ENCODE measurements around the gene ZNF121.
"Not testable (repeated sequence)": the region's sequence is repeated elsewhere in the genome, so short reads cannot be mapped to it uniquely, and the experiment has no call there.

The ZNF121 gene

GRCh38 chr19:9566729-9567128, 17.6 kb downstream of the ZNF121 start:
- H3K4me3 ChIP-seq (ENCODE audit: low read depth, low read length), result no peak overlapping the region
- no peak for TF ChIP-seq CTCF (IDR thresholded peaks at IDR 0.05; ENCODE audit: low read depth, low read length, missing control alignments)
- DNase-seq (ENCODE audit: low read depth), result no peak
- in situ Hi-C loops (cut with HindIII; ENCODE audit: low sequenced_read_pairs), result no loop called here

- no peak overlapping the region for H3K4me3 ChIP-seq (ENCODE audit: low read depth, low read length)
- in situ Hi-C loops (cut with HindIII; ENCODE audit: low sequenced_read_pairs), result no loop called here
- TF ChIP-seq CTCF (IDR thresholded peaks at IDR 0.05; ENCODE audit: low read depth, low read length, missing control alignments), result no peak
Observed at GRCh38 chr19:9565900-9566705, 18.2 kb downstream of the ZNF121 start.

GRCh38 chr19:9552536-9553274, 31.6 kb downstream of the ZNF121 start:
- TF ChIP-seq CTCF (IDR thresholded peaks at IDR 0.05; ENCODE audit: low read depth, low read length, missing control alignments), result no peak
- no peak for DNase-seq (ENCODE audit: low read depth)
- in situ Hi-C loops (cut with HindIII; ENCODE audit: low sequenced_read_pairs), result no loop called here
- no peak overlapping the region for H3K4me3 ChIP-seq (ENCODE audit: low read depth, low read length)

More at GRCh38 chr19:9565900-9566705, 18.2 kb downstream of the ZNF121 start:
- no peak for DNase-seq (ENCODE audit: low read depth)

DNA sequence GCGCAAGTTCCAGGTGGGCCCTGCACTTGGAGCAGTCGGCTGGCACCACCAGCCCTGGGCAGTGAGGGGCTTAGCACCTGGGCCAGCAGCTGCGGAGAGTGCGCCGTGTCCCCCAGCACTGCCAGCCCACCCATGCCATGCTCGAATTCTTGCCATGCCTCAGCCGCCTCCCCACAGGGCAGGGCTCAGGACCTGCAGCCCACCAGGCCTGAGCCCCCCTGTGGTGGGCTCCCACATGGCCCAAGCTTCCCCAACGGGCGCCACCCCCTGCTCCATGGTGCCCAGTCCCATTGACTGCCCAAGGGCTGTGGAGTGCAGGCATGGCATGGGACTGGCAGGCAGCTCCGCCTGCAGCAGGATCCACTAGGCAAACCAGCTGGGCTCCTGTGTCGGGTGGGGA, 36.4 kb downstream of the ZNF121 start:
- in situ Hi-C loops (cut with HindIII; ENCODE audit: low sequenced_read_pairs), result no loop called here
- TF ChIP-seq CTCF (IDR thresholded peaks at IDR 0.05; ENCODE audit: low read depth, low read length, missing control alignments), result no peak
- no peak for DNase-seq (ENCODE audit: low read depth)
- H3K4me3 ChIP-seq (ENCODE audit: low read depth, low read length), result no peak overlapping the region

DNA sequence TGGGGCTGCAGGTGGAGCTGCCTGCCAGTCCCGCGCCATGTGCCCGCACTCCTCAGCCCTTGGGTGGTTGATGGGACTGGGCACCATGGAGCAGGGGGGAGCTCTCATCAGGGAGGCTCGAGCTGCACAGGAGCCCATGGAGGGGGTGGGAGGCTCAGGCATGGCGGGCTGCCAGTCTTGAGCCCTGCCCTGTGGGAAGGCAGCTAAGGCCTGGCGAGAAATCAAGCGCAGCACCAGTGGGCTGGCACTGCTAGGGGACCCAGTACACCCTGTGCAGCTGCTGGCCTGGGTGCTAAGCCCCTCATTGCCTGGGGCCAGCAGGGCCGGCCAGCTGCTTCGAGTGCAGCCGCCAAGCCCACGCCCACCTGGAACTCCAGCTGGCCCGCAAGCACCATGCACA, 43.0 kb downstream of the ZNF121 start:
- DNase-seq (ENCODE audit: low read depth); H3K4me3 ChIP-seq (ENCODE audit: low read depth, low read length); in situ Hi-C loops (cut with HindIII; ENCODE audit: low sequenced_read_pairs): not testable (repeated sequence)

GRCh38 chr19:9539921-9540320, 44.4 kb downstream of the ZNF121 start:
- H3K4me3 ChIP-seq (ENCODE audit: low read depth, low read length); in situ Hi-C loops (cut with HindIII; ENCODE audit: low sequenced_read_pairs); DNase-seq (ENCODE audit: low read depth): not testable (repeated sequence)

GRCh38 chr19:9539201-9539600, 45.1 kb downstream of the ZNF121 start:
- DNase-seq (ENCODE audit: low read depth); in situ Hi-C loops (cut with HindIII; ENCODE audit: low sequenced_read_pairs); H3K4me3 ChIP-seq (ENCODE audit: low read depth, low read length): not testable (repeated sequence)
